Subcutaneous abdominal adipose tissue (tissue), 5 donors: Measurements from ENCODE around the gene DNASE1L1.

Experiments
- H3K27ac ChIP-seq: one replicate; pipeline ENCODE4 v1.7.0; 2013; ENCODE audit warnings: low read depth, mild to moderate bottlenecking, inconsistent platforms, low read length, moderate library complexity
- H3K27me3 ChIP-seq, 5 donors: one replicate each; pipeline ENCODE4 v1.7.0; 2013; ENCODE audit warnings: low read length in 5 of 5, inconsistent platforms in 1 of 5; ENCODE audit not compliant: control insufficient read depth in 5 of 5, insufficient read depth in 4 of 5
- H3K36me3 ChIP-seq, 5 donors: one replicate each; pipeline ENCODE4 v1.7.0; 2013; ENCODE audit warnings: low read length in 5 of 5; ENCODE audit not compliant: control insufficient read depth in 5 of 5, insufficient read depth in 5 of 5
- H3K4me1 ChIP-seq, 5 donors: one replicate each; pipeline ENCODE4 v1.7.0; 2013; ENCODE audit warnings: low read length in 5 of 5, mild to moderate bottlenecking in 3 of 5, moderate library complexity in 1 of 5; ENCODE audit not compliant: control insufficient read depth in 5 of 5, insufficient read depth in 5 of 5
- H3K4me3 ChIP-seq, 5 donors: one replicate each; pipeline ENCODE4 v1.7.0; 2013; ENCODE audit warnings: low read length in 5 of 5, low read depth in 1 of 5
- H3K9ac ChIP-seq, 5 donors: one replicate each; pipeline ENCODE4 v1.7.0; 2013; ENCODE audit warnings: low read length in 5 of 5, mild to moderate bottlenecking in 4 of 5, moderate library complexity in 3 of 5
- H3K9me3 ChIP-seq, 5 donors: one replicate each; pipeline ENCODE4 v1.7.0; 2013; ENCODE audit warnings: low read length in 5 of 5; ENCODE audit not compliant: control insufficient read depth in 5 of 5
- donor health status: healthy.
- donor health status: healthy.
- donor health status: healthy.
- donor health status: healthy.
- donor health status: healthy.

DNASE1L1 gene

DNA sequence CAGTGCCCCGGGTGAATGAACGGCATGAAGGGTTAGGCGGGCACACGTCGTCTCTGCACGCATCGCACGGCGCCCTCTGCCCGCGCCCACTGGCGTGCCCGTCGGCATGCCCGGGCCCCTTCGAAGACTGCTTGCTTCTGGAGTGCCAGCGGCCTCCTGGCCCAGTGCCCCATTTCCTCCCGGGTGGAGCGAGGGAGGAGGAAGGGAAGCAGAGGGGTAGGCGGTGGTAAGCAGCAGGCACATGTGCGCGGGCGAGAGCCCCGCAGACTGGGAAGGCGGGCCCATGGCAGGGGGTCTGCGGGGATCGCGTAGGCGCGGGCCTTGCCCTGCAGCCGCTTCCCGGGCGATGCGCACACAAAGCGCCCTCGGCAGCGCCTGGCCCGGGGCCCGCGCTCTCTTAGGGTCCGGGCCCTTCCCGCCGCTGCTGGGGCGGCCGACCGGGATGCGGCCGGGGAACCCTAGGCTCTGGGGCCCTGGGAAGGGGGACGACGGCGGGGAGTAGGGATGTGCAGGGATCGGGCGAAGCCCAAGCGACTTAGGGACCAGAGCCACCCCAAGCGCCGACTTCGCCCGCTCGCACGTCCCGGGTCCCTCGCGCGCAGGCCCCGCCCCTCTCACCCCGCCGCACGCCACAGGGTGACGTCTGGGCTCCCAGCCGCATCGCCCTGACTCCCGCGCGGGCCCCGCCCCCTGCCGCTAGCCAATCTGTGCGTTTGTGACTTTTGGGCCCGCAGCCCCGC lies 30.8 kb downstream of the DNASE1L1 start:
- no peaks in the 10 kb centered on the region for H3K9me3 ChIP-seq
- H3K9ac ChIP-seq = peak overlapping the region in 3 of 5 donors; percentile 51 to 73 (median 56)
- peak overlapping the region in 4 of 5 donors; percentile 36 to 63 (median 50) for H3K4me3 ChIP-seq
- H3K27me3 ChIP-seq = peaks cover 0 to 14% (median 8%) of the 10 kb centered on the region in 5 donors
- H3K4me1 ChIP-seq = peaks cover 4 to 34% (median 30%) of the 10 kb centered on the region in 5 donors
- H3K27ac ChIP-seq = peak overlapping the region; percentile 84
- peaks cover 0 to 5% (median 3%) of the 10 kb centered on the region in 5 donors for H3K36me3 ChIP-seq

DNA sequence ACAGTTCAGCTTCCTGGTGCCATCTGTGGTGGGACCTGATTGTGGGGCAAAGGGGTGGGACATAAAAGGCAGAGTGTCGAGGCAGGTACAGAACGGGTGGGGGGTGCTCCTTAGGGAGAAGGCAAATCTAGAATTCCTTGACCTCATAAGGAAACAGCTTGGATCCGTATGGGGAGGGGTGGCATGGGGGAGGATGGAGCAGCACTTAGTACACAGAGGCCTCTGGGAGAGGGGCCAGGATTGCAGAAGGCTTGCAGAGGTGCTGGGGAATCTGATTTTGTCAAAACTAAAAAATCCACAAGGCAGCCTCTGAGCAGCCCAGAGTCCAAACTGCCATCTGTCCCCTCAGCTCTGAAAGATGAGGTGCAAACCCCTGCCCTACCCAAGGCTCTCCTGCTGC lies 32.3 kb downstream of the DNASE1L1 start:
- no peaks in the 10 kb centered on the region for H3K9me3 ChIP-seq

DNA sequence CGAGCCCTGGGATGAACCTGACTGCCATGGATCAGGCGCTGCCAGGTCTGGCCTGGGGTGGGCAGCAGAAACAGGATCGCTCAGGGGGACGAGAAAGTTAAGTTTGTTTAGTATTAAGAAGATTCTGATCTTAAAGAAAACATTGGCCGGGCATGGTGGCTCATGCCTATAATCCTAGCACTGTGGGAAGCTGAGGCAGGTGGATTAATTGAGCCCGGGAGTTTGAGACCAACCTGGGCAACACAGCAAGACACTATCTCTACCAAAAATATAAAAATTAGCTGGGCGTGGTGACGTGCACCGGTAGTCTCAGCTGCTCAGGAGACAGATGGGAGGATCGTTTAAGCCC lies 33.9 kb downstream of the DNASE1L1 start:
- H3K9ac ChIP-seq = no peak overlapping the region
- peaks cover 0 to 10% (median 7%) of the 10 kb centered on the region in 5 donors for H3K27me3 ChIP-seq
- no peaks in the 10 kb centered on the region for H3K9me3 ChIP-seq
- H3K4me3 ChIP-seq = no peak overlapping the region
- H3K27ac ChIP-seq = no peak overlapping the region
- no peaks in the 10 kb centered on the region for H3K36me3 ChIP-seq
- peaks cover 4 to 44% (median 33%) of the 10 kb centered on the region in 5 donors for H3K4me1 ChIP-seq

More for the DNA sequence above, 32.3 kb downstream of the DNASE1L1 start:
- Histone ChIP-seq H3K27me3 (peaks cover 0 to 10% (median 7%) of the 10 kb centered on the region in 5 donors), H3K9ac (no peak overlapping the region), H3K36me3 (peaks cover 0 to 5% (median 3%) of the 10 kb centered on the region in 5 donors), H3K4me3 (no peak overlapping the region), H3K4me1 (peaks cover 4 to 46% (median 39%) of the 10 kb centered on the region in 5 donors), H3K27ac (no peak overlapping the region)

DNA sequence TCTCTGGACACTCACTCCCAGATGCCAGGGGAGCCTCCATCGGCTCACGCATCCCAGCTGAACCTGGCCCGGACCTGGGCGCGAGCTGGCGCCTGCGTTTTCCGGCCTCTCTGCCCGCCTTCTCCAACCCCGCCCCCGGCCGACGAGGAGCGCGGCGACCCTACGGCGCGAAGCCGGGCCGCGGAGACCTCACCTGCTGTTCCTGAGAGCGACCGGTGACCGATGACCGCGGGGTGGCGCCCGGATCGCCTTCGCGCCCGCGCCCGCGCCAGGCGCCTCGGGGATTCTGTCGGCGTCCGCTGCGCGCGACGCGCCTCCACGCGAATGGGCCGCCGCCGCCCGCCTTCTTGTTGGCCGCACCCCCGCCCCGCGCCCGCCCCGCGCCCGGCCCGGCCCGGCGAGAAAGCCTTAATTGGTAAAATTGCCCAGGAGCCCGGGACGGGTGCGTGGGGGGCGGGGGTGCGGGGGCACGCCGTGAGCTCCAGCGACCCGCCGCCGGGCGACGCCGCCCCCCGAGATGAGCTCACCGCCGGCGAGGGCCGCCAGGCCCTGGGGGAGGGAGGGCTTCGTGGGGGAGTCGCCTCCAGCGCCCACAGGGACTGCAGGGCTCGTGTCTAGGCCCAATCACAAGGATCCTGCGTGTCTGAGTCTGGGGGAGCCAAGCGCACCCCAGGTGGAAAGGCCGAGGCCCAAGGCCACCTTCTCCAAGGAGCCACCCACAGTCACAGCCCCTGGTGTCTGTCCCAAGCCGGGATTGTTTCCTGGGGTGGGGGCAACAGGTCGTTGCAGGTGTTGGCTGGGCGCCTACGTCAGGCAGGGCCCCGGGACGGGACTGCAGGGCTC lies 34.5 kb downstream of the DNASE1L1 start, which contains the start of gene FLNA:
Gene FLNA, minus strand, starts transcription at position 322 of the 843 bp plus-strand sequence. CDS start 3,389 bp downstream, outside the sequence.
- Histone ChIP-seq H3K9ac (peak within 1 kb of the TSS in 2 of 5 donors; percentile 19 to 35), H3K27me3 (peaks cover 0 to 12% (median 8%) of the 10 kb centered on the region in 5 donors), H3K36me3 (no peaks in the 10 kb centered on the region), H3K27ac (no peak within 1 kb of the TSS), H3K4me3 (peak within 1 kb of the TSS in 4 of 5 donors; percentile 22 to 53 (median 48)), H3K4me1 (peaks cover 4 to 44% (median 33%) of the 10 kb centered on the region in 5 donors), H3K9me3 (no peaks in the 10 kb centered on the region)

DNA sequence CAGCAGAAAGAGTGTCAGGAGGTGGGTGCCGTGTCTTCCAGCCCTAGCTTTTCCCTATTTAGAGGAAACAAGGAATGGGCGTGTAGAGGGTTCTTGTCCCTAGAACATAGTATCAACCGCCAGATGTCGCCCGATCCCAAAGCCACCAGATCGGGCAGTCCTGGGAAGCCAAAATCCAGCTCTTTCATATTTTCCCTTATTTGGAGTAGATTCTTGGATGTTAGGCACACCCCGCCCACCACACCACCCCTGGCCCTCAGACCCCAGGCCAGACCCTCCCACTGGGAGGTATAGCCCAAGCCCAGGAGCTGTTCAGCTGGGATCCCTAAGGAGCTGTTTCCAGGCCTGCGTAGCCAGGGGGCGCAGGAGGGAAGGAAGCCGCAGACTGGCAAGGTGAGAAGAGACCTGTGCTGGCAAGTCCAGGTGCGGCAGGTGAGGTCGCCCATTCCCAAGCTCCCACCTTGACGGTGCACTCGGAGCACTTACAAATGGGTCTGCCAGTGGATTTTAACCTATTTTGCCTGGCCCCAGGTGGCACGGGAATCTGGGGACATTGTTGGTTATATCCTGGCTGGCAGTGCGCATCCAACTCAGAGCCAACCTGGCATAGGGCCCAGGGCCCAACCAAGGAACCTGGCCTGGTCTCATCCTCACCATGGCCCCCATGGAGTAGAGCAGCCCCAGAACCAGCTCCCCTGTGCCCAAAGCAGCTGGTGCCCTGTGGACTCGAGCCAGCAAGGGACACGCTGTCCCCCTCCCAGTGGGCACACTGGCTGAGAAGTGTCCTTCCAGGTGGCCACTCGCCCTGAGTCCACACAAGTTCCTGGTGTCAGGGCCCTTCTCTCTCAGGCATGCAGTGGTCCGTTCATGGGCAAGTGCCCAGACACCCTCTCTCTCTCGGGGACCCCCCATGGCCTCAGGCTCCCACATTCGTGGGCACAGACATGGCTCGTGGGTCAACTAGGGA lies 35.4 kb downstream of the DNASE1L1 start:
- Histone ChIP-seq H3K4me3 (peak overlapping the region in 4 of 5 donors; percentile 22 to 53 (median 48)), H3K36me3 (no peaks in the 10 kb centered on the region), H3K9ac (peak overlapping the region in 2 of 5 donors; percentile 19 to 35), H3K27me3 (peaks cover 0 to 10% (median 8%) of the 10 kb centered on the region in 5 donors), H3K9me3 (no peaks in the 10 kb centered on the region), H3K27ac (no peak overlapping the region), H3K4me1 (peaks cover 0 to 50% (median 39%) of the 10 kb centered on the region in 5 donors)

DNA sequence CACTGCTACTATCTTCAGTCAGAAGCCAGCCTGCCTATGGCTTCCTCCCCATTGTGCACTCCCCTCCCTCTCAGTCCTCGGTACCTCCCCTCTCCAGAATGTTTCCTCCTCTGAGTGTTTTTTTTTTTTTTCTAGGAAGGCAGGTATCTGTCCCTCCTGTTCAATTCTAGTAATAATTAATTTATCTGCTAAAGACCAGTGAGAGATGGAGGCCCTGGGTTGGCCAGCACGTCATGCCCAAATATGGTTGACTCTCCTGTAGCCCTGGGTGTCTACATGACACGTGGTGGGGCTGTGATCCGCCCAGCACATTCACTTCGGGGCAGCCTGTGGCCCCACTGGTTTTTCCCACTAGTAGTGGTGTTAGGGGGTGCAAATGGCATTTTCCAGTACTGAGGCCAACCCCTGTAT lies 36.4 kb downstream of the DNASE1L1 start:
- Histone ChIP-seq H3K27ac (no peak overlapping the region), H3K9ac (no peak overlapping the region), H3K27me3 (peaks cover 0 to 12% (median 7%) of the 10 kb centered on the region in 5 donors), H3K4me1 (peaks cover 0 to 54% (median 43%) of the 10 kb centered on the region in 5 donors), H3K4me3 (peak overlapping the region in 1 of 5 donors; percentile 89), H3K36me3 (peaks cover 0 to 7% (median 4%) of the 10 kb centered on the region in 5 donors), H3K9me3 (no peaks in the 10 kb centered on the region)

DNA sequence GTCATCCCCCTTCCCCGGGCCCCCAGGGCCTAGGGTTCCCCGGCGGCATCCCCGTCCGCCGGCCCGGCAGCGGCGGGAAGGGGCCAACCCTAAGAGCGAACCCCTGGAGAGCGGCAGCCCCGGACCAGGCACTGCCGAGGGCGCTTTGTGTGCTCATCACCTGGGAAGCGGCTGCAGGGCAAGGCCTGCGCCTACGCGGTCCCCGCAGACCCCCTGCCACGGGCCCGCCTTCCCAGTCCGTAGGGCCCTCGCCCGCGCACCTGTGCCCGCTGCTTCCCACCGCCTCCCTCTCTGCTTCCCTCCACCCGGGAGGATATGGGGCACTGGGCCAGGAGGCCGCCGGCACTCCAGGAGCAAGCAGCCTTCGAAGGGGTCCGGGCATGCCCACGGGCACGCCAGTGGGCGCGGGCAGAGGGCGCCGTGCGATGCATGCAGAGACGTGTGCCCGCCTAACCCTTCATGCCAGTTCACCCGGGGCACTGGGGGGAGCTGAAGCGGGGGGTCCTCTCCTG lies 37.2 kb downstream of the DNASE1L1 start:
- Histone ChIP-seq H3K27me3 (peaks cover 0 to 12% (median 7%) of the 10 kb centered on the region in 5 donors), H3K9me3 (no peaks in the 10 kb centered on the region), H3K27ac (no peak overlapping the region), H3K36me3 (peaks cover 0 to 14% (median 11%) of the 10 kb centered on the region in 5 donors), H3K9ac (peak overlapping the region in 2 of 5 donors; percentile 20 to 47), H3K4me1 (peaks cover 0 to 62% (median 49%) of the 10 kb centered on the region in 5 donors), H3K4me3 (peak overlapping the region in 4 of 5 donors; percentile 45 to 89 (median 68))

DNA sequence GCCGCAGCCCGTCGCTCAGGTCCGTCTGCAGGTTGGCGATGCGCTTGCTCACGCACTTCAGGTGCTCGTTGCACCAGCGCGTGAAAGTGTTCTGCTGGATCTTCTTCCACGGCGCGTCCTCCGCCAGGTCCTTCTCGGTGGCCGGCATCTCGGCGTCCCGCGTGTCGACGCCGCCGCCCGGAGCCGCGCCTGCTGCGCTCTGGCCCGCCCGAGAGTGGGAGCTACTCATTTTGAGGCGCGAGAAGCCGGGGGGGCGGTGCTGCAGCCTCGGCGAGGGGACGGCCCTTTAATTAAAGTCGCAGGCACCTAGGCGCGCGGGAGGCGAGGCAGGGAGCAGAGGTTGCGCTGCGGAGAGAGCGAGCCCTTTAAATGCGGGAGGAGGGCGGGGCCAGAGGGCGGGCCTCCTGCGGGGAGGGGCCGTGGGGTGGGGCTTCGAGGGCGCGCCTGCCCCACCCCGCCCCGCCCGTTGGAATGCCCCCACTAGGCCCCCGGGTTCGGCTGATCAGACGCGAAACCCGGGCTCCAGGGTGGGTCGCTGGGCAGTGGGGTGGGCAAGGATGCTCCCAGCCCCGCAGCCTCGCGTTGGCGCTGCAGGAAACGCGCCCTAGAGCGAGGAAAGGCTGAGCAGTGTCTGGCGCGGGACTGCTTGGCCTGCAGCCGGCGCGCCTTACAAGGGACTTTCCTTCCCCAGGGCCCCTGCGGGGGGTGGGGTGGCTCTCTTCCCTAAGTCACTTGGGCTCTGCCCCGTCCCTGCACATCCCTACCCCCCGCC lies 37.9 kb downstream of the DNASE1L1 start:
- Histone ChIP-seq H3K9ac (peak overlapping the region in 3 of 5 donors; percentile 53 to 78 (median 68)), H3K27me3 (peaks cover 0 to 12% (median 5%) of the 10 kb centered on the region in 5 donors)

More for the DNA sequence above, 37.9 kb downstream of the DNASE1L1 start:
- peak overlapping the region; percentile 93 for H3K27ac ChIP-seq
- H3K4me1 ChIP-seq = peaks cover 0 to 68% (median 55%) of the 10 kb centered on the region in 5 donors
- H3K36me3 ChIP-seq = peaks cover 0 to 21% (median 18%) of the 10 kb centered on the region in 5 donors
- H3K4me3 ChIP-seq = peak overlapping the region; percentile 64 to 89 (median 83)
- H3K9me3 ChIP-seq = no peaks in the 10 kb centered on the region
